ENCODE data around the gene AKAP13.

The AKAP13 gene

DNA sequence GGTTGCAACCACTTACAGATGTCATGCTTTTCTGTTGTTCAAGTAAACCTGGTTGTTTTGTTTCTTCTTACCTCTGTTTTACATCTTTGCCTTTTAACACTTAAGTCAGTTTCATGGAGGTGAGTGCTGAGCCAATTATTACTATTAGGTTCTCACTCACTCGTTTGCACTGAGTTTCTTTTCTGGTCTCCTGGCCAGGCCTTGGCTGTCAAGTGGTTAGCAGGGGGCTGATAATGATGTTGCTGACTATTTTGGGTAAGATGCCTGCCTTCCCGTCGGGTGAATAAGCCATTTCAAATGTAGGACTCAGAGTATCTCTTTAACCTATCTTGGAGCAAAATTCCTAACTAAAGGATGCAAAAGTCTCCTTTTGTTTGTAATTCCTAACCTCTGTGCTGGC, 335.9 kb downstream of the AKAP13 start:
- no peak for TF ChIP-seq ZFX (IDR thresholded peaks at IDR 0.05; ENCODE audit: borderline replicate concordance)
- TF ChIP-seq, protein P1, sequence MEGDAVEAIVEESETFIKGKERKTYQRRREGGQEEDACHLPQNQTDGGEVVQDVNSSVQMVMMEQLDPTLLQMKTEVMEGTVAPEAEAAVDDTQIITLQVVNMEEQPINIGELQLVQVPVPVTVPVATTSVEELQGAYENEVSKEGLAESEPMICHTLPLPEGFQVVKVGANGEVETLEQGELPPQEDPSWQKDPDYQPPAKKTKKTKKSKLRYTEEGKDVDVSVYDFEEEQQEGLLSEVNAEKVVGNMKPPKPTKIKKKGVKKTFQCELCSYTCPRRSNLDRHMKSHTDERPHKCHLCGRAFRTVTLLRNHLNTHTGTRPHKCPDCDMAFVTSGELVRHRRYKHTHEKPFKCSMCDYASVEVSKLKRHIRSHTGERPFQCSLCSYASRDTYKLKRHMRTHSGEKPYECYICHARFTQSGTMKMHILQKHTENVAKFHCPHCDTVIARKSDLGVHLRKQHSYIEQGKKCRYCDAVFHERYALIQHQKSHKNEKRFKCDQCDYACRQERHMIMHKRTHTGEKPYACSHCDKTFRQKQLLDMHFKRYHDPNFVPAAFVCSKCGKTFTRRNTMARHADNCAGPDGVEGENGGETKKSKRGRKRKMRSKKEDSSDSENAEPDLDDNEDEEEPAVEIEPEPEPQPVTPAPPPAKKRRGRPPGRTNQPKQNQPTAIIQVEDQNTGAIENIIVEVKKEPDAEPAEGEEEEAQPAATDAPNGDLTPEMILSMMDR (IDR thresholded peaks at IDR 0.05) = no peak
- H3K27ac ChIP-seq = no peak overlapping the region

- H3K27ac ChIP-seq = no peak overlapping the region
- TF ChIP-seq, protein P1 (IDR thresholded peaks at IDR 0.05) = no peak
- TF ChIP-seq ZFX (IDR thresholded peaks at IDR 0.05; ENCODE audit: borderline replicate concordance) = no peak
Measured at GRCh38 chr15:85717212-85717611, 336.8 kb downstream of the AKAP13 start.

DNA sequence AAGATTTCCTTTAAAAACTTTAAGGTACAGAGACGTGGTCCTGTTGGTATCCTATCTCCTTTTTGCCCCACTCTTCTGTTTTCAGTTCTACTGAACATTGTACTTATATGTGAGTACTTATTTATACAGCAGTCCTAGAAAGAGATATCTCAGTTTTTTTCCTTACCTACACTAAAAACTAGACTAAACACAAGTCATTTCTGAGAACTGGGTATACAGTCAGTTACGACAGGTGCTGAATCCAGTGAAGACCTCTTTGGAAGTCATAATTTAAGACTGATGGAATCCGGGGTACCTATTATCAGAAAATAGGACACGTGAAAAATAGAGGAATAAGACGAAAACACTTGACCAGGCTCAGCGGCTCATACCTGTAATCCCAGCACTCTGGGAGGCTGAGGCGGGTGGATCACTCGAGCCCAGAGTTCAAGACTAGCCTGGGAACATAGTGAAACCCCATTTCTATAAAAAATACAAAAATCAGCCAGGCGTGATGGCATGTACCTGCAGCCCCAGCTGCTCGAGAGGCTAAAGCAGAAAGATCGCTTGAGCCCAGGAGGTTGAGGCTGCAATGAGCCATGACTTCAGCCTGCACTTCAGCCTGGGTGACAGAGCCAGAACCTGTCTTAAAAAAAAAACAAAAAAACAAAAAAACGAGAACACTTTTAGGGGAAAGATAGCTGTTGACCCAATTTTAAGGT, 338.0 kb downstream of the AKAP13 start:
- no peak overlapping the region for H3K27ac ChIP-seq
- TF ChIP-seq, protein P1 (IDR thresholded peaks at IDR 0.05) = no peak
- TF ChIP-seq ZFX (IDR thresholded peaks at IDR 0.05; ENCODE audit: borderline replicate concordance) = no peak

DNA sequence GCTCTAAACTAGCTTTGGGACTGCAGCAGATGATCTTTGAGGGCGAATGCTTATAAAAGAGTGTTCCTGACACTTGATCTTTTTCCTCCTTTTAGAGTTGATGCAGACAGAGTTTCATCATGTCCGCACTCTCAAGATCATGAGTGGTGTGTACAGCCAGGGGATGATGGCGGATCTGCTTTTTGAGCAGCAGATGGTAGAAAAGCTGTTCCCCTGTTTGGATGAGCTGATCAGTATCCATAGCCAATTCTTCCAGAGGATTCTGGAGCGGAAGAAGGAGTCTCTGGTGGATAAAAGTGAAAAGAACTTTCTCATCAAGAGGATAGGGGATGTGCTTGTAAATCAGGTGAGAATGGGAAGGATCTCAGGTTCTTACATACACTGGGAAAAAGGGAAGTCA, 338.6 kb downstream of the AKAP13 start:
- TF ChIP-seq ZFX (IDR thresholded peaks at IDR 0.05; ENCODE audit: borderline replicate concordance) = no peak
- TF ChIP-seq, protein P1 (IDR thresholded peaks at IDR 0.05) = no peak
- no peak overlapping the region for H3K27ac ChIP-seq

DNA sequence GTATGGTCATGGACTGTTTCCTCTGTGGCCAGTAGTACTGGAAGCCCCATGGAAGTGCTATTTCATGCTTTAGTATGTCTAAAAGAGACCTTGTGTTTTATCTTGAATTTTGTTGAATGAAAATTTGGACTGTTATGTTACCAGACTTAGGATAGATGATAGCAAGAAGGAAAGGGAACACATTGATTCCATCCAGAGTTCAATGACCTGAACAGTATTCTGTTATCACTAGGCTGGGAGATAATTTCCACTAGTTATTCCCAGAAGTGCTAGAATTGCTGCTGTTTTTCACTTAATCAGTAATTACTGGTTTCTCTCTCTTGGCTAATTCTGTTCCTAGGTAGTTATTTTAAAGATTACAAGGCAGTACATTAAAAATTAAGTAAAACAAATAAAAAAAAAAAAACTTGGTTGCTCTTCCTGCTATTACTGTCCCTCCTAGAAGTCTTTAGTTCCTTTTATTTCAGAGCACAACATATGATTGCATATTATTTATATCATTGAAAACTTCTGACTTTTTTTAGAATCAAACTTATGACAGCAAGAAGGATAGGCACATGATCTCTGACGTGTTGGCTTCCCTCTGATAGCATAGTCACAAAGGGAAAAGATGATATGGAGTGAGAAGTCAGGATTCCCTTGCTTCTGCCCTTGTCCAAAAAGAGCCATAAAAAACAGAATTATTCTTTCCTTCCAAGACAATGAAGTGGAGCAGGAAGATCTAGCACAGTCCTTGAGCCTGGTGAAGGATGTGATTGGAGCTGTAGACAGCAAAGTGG, 342.2 kb downstream of the AKAP13 start:
- TF ChIP-seq ZFX (IDR thresholded peaks at IDR 0.05; ENCODE audit: borderline replicate concordance) = no peak
- TF ChIP-seq, protein P1 (IDR thresholded peaks at IDR 0.05) = no peak
- H3K27ac ChIP-seq = no peak overlapping the region

- TF ChIP-seq ZFX (IDR thresholded peaks at IDR 0.05; ENCODE audit: borderline replicate concordance) = no peak
- TF ChIP-seq, protein P1 (IDR thresholded peaks at IDR 0.05) = no peak
- H3K27ac ChIP-seq = no peak overlapping the region
Measured at GRCh38 chr15:85723960-85724945, 343.9 kb downstream of the AKAP13 start.

Data from 22Rv1 (cell line).